Ramos (cell line): ENCODE measurements around the gene TNFRSF6B.
"Not testable (repeated sequence)": the region's sequence is repeated elsewhere in the genome, so short reads cannot be mapped to it uniquely, and the experiment has no call there.

ENCODE experiments used
- in situ Hi-C: fragments of 300-500 bp; cut with MboI; formaldehyde crosslinking; loops from one replicate; pipeline ENCODE4 v1.14.3; 2022; ENCODE audit warnings: low sequenced_read_pairs; ENCODE audit not compliant: unreplicated experiment

The TNFRSF6B gene, protein sequence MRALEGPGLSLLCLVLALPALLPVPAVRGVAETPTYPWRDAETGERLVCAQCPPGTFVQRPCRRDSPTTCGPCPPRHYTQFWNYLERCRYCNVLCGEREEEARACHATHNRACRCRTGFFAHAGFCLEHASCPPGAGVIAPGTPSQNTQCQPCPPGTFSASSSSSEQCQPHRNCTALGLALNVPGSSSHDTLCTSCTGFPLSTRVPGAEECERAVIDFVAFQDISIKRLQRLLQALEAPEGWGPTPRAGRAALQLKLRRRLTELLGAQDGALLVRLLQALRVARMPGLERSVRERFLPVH

DNA sequence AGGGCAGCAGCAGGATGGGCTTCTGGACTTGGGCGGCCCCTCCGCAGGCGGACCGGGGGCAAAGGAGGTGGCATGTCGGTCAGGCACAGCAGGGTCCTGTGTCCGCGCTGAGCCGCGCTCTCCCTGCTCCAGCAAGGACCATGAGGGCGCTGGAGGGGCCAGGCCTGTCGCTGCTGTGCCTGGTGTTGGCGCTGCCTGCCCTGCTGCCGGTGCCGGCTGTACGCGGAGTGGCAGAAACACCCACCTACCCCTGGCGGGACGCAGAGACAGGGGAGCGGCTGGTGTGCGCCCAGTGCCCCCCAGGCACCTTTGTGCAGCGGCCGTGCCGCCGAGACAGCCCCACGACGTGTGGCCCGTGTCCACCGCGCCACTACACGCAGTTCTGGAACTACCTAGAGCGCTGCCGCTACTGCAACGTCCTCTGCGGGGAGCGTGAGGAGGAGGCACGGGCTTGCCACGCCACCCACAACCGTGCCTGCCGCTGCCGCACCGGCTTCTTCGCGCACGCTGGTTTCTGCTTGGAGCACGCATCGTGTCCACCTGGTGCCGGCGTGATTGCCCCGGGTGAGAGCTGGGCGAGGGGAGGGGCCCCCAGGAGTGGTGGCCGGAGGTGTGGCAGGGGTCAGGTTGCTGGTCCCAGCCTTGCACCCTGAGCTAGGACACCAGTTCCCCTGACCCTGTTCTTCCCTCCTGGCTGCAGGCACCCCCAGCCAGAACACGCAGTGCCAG lies at the start of gene TNFRSF6B:
TNFRSF6B (plus strand) TSS at position 25 of the 729 bp plus-strand sequence; CDS start at position 141, 116 bp downstream.
- in situ Hi-C loops, result no loop called here

GRCh38 chr20:63648190-63648589 lies 48.3 kb upstream of the TNFRSF6B start:
- in situ Hi-C loops, result no loop called here

DNA sequence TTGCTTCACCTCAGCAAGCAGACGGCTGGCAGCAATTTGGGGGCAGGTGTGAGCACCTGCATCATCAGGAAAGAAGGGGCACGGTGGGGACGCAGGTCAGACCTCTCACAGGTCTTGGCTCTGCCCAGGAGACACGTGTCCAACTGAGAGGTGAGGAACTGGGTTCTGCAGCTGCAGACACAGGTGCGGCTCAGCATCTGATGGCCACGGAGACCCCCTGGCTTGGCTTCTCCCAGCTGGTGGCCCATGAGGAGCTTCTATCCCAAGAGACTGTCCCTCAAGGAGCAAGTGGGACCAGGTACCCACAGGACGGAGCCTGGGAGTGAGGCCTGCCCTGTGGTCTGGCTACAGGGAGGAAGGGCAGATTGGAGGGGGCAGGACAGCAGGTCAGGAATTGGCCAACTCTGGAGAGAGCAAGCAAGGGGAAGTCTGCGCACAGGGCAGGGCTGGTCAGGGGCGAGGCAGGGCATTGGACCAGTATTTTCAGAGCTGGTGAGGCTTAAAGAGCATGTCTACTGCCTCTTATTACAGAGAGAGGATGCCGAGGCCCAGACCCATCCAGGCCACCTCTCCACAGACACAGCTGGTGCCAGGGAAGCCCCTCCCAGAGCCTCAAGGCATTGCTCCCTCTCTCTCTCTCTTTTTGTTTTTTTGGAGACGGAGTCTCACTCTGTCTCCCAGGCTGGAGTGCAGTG lies 47.4 kb upstream of the TNFRSF6B start:
- in situ Hi-C loops, result no loop called here

GRCh38 chr20:63650486-63650885 lies 46.0 kb upstream of the TNFRSF6B start:
- in situ Hi-C loops, result not testable (repeated sequence)

DNA sequence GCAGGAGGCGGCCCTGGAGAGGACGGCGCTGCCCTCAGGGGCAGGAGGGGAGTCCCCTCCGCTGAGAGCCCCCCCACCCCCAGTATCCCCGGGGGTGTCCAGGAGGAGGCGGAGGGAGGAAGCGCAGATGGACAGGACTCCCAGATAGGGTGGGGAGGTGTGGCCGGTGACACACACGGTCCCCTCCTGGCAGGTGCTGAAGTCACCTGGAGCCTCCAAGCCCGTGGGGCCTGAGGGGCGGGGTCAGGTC lies 44.6 kb upstream of the TNFRSF6B start:
- in situ Hi-C loops, result no loop called here

DNA sequence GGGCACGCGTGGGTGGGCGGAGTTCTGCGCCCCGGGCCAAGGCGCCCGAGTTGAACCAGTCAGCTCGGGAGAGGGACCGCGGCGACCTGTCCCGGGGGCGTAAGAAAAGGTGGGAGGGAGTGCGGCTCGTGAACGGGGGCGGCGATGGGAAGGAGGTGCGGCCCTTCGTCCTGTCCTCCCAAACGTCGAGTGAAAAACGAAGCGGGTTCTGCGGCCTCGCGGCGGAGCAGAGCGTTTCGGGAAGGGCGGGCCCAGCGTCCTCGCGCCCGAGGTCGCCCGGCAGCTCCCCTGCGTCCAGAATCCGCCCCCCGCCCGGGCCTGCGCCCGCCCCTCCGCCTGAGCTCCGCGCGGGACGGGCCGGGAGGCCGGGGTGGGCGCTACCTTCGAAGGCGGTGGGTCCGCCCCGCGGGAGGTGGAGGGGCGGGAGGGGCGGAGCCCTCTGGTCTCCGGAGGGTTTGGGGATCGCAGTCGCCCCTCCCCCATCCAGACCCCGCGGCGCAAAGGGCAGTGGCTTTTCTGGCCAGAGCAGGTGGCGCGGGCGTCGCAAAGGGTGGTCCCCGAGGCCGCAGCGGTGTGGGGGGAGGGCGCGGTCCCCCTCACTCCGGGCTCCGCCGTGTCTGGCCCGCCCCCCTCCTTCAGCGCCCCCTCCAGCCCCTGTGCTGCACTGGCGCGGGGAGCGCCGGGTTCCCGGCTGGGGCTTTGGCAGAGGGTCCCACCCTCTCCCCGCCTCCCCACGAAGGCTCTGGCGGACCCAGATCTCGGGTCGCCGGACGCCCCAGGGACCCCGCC lies 44.1 kb upstream of the TNFRSF6B start:
- in situ Hi-C loops, result no loop called here

DNA sequence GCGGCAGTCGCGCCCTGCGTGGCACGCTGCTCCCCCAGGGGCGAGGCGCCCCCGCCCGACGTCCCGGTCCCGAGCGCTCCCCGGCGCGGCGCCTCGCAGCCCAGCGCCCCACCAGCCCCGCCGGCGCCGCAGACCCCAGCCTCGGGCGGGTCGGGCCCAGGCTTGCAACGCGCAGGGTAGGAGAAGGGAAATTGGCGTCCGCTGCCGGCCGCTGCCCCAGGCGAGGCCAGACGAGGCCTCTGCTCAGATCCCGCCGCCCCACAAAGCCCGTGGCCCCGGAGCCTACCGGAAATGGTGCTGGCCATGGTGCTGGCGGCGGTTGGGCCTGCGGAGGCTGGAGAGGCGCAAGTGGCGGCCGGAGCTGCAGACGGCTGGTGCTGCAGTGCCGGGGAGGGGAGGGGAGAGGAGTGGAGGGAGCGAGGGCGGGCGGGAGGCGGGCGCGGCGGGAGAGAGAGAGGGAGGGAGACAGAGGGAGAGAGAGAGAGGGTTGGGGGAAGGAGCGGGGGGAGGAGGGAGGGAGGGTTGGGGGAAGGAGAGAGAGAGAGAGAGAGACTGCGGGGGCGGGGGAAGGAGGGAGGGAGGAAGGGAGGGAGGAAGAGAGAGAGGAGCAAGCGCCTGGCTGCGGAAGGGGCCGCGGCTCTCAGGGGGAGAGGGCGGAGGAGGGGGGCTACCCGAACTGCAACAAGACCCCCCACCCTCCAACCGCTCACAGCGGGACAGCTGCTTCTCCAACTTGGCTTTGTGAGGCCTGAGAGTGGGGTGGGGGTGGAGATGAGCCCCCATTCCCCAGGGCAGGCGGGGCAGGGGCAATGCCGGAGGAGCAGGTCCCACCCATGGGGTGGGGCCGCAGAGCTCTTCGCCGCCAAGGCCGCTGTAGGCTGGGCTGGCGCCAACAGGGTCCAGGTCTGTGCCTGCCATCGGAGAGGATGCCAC lies 43.1 kb upstream of the TNFRSF6B start, which contains the start of gene STMN3:
STMN3 (minus strand) TSS at position 384 of the 933 bp plus-strand sequence; CDS start at position 305, 79 bp downstream.
- in situ Hi-C loops, result no loop called here

- in situ Hi-C loops, result no loop called here
Observed at GRCh38 chr20:63653974-63654668, 42.3 kb upstream of the TNFRSF6B start.

GRCh38 chr20:63655249-63655648 lies 41.2 kb upstream of the TNFRSF6B start:
- in situ Hi-C loops, result no loop called here

GRCh38 chr20:63656451-63656850 lies 40.0 kb upstream of the TNFRSF6B start:
- in situ Hi-C loops, result no loop called here

DNA sequence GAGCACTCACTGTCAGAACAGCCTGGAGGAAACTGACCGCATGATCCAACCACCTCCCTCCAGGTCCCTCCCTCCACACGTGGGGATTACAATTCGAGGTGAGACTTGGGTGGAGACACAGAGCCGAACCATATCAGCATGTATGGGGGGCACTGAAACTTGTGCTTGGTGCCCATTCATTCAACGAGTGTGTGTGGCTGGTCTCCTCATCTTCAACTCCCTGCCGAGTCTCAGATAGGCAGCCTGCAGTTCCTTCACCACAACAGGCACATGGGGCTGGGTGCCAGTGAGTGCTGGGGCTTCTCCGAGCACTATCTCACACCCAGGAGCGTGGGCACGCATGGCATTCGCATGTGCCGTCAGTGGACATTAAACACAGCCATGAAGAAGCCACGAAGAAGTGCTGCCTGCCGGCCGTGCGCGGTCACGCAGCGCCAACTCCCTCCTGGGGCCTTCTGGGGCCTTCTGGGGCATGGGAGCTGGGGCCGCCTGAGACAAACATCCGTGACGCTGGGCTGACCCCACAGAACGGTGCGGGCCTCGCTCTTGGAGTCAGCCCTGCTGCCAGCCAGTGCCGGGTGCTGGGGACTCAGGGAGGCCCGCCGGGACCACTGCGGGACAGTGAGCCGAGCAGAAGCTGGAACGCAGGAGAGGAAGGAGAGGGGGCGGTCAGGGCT lies 39.1 kb upstream of the TNFRSF6B start:
- in situ Hi-C loops, result no loop called here

DNA sequence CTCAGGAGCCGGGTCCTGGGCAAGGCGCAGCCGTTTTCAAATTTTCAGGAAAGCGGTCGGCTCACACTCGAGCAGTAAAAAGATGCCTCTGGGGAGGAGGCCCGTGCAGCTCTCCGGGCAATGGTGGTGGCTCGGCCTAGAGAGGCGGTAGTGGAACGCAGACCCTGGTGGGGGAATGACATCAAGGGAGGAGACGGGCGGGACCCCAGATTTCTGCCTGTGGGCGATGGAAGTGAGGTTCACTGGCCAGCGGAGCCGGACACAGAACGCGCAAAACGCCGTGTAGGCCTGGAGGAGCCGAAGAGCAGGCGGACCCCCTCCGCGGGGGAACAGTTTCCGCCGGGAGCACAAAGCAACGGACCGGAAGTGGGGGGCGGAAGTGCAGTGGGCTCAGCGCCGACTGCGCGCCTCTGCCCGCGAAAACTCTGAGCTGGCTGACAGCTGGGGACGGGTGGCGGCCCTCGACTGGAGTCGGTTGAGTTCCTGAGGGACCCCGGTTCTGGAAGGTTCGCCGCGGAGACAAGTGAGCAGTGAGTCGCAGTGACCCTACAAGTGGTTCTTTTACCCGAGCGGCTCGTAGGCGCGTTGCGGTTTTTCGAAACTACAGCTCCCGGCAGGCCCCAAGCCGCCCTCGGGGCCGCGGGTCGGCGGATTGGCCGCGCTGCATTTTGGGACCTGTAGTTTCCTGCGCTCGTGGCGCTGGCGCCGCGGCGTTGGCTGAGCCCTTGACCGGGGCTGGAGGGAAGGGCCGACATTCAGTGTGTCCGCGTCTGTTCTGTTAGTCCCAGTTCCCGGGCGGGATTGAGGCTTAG lies 38.3 kb upstream of the TNFRSF6B start, which contains the start of gene RTEL1:
RTEL1 (plus strand) TSS at position 376 of the 812 bp plus-strand sequence. CDS start 1,091 bp downstream, outside the sequence.
- in situ Hi-C loops, result no loop called here

DNA sequence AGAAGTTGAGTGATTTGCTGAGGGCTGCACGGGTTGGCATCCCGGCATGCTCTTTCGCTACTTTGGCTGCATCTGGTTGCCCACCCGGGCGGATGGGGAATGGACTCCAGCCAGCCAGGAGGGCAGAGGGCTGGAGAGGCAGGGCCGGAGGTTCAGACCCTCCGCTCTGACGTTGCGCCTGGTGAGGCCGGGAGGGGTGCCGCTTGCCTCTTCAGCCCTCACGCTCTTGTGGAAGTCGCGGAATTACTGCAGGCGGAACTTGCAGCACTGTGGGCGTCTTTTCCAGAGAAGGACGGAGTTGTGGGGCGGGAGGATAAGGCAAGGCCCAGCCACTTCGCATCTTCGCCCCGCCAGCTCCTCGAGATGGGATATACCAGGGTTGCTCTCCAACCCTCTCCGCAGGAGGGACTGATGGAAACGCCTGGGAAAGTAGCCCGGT lies 37.7 kb upstream of the TNFRSF6B start:
- in situ Hi-C loops, result no loop called here

GRCh38 chr20:63659370-63659769 lies 37.1 kb upstream of the TNFRSF6B start:
- in situ Hi-C loops, result no loop called here

GRCh38 chr20:63660174-63660573 lies 36.3 kb upstream of the TNFRSF6B start:
- in situ Hi-C loops, result not testable (repeated sequence)

DNA sequence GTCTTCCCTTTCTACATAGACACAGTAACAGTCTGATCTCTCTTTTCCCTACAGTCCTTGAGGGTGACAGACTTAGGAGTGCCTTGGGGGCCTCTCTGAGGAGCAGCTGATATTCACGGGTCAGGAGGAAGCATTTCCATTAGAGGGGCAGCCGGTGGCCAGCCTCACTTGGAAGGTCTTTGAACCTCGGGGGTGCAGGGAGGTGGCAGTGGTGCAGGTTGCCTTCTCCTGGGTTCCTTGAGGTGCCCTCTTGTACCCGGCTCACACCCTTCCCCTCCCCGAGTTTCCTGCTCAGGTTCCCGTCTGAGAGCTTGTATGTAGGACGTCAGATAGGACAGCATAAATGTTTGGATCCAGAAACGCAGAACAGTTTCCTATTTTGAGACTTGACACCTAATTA lies 35.8 kb upstream of the TNFRSF6B start:
- in situ Hi-C loops, result no loop called here

DNA sequence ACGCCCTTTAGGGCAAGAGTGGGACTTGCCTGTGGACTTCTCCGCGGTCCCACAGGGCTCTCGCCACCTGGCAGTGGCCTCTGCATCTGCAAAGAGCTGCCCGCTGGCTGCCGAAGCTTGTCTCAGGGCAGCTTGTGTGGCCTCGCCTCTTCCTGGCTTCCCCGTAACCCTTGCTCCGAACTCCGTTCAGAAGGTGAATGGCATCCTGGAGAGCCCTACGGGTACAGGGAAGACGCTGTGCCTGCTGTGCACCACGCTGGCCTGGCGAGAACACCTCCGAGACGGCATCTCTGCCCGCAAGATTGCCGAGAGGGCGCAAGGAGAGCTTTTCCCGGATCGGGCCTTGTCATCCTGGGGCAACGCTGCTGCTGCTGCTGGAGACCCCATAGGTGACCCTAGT lies 35.3 kb upstream of the TNFRSF6B start:
- in situ Hi-C loops, result no loop called here
